ENCODE results near the gene PARD3.

Gene PARD3

DNA sequence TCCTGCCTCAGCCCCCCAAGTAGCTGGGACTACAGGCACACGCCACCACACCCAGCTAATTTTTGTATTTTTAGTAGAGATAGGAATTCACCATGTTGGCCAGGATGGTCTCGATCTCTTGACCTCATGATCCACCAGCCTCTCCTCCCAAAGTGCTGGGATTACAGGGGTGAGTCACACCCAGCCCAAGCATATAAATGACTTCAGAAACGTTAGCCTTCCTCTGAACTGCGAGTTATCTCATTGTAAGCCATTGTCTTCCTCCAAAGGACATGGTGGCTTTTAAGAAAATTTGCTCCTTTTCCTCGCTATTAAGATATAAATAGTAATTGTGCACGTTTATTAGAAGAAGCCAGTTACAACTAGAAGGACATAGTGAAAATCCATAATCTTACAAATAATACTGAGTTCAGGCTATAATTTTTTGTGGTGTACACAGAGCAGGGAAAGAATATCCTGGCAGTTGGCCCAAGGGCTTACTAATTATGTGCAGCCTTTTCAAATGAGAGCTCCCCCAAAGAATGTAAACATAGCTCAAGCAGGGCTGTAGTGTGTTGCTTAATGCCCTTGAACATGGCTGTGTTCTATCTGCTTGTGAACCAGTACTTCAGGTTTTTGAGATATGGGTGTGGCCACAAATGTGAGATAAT, 495.8 kb downstream of the PARD3 start:
- DNase-seq, result no peak

DNA sequence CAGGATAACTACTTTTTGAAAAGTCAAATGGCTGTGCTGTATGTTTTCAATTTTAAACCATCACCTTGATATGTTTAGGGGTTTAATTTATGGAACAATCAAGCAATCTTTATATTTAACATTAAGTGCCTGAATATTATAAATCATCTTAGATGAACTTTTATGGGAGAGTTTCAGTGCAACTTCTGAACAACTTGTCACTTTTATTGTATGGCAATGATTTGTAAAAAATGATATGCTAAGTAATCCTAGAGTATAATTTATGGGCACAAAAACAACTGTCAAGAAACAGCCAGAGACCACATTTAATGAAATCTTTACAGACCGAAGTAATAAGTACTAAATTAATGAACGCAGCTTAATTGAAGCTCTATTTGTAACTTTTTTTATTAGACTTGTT, 498.9 kb downstream of the PARD3 start:
- DNase-seq, result no peak

DNA sequence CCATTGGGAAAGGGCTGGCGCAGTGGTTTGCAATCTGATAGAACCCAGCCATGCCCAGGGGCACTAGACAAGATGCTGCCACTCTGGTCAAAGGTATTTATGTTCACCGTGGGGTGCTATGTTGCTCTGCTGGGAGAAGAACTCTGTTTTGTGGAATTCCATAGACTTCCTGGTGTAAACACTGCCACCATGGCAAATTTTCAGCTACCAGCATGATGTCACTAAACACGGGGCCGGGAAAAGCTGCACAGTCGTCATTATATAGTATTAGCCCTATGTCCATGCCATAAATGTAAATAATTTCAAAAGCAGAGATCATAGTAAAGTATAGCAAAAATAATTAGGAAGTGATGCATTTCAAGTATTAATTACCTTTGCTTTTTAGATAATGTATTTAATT, 500.6 kb downstream of the PARD3 start:
- DNase-seq, result no peak

DNA sequence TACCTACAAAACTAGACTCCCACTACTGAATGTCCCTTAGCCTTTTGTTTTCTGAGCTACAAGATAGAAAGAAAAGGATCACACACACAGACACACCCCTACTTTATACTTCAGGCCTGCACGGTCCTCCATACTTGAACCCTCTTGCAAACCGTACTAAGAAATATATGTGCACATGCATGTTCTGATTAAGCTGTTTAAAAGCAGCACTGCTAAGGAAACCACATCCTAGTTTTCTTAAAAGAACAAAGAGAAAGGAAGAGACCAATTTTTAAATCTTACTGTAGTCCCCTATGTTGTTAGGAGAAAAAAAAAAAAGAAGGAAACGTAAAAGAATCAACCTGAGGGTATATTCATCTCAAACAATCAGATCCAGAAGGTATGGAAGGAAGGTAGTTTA, 501.2 kb downstream of the PARD3 start:
- no peak for DNase-seq

DNA sequence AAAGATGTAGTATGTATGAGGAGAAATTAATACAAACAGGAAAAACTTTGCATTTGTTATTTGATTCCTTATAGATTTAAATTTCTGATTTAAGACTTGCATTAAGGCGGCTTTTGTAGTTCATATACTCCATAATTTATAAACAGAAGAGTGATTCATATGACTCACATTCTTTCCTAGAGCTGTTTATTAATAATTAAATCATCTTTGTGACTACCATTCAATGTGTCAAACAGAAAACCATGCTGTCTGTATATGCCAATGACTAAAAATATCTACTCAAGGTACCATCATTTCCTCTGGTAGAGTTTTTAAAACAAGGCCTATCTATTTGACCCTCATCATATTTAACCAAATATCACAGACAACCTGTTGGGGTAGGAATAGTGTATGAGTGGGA, 501.7 kb downstream of the PARD3 start:
- no peak for DNase-seq

DNA sequence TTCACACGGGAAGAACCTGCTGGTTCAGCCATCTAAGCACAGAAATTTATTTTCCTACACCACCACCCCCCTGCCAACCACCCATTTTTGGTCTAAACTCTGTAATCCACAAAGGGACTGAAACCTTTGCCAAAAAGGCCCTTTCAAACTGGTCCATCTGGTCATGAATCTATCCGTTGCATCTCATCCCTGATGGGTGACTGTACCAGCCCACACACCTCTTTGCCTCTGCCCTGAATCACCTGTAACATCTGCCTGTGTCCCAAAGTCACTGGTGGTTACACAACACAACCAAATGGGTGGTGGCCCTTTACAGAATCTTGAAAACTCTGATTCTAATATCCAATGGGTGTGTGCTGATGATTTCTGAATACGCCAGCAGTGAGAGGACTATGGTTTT, 503.4 kb downstream of the PARD3 start:
- no peak for DNase-seq

DNA sequence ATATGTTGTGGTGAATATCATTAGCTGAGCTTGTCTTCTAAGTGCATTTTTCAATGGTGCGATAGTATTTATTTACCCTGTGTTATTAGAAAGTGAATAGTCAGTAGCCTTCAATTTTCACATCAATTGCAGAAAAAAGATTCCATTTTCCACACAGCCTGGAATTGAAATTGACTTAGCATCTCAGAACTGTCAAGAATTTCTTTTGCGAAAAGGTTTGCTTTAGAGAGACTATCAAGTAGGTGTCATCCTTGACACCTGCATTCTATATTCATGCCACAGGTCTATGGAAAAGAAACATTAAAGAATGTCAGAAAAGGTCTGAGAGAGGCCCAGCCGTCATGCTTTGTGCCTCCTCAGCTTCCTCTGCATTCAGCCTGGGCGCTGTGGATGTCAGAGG, 504.9 kb downstream of the PARD3 start:
- DNase-seq, result no peak

DNA sequence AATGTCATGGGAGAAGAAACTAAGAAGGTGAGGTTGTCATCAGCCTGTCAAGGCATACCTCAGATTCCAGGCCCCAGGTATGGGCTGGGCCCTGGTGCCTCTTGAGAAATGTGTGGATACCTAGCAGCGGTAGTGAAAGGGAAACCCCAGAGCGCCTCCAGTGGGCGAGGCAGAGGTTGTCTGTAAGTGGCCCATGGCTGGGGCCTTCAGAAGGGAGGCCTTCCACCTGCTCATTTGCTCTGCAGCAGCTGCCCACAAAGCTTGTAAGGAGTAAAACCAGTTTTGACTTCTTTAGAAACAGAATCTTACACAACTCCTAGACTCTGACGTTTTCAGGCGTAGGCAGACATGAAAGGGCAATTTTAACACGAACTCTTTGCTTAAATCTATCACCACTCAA, 509.9 kb downstream of the PARD3 start:
- no peak for DNase-seq

DNA sequence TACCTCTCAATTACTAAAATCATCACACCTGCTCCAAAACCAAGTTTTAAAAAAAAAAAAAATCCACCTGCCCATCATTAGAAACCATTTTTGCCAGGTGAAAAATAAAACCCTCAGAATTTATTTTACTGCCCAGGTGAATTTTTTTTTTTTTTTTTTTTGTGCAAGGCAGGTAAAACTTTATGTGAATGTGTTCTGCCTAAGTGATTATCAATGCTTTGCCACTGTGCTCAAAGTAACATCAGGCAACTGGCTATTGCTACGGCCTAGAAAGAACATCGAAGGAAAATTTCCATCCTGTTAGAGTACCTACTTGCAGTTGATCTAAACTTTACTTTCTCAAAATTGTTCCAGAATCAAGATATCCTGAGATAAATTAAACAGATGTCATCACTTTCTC, 512.1 kb downstream of the PARD3 start:
- no peak for DNase-seq

DNA sequence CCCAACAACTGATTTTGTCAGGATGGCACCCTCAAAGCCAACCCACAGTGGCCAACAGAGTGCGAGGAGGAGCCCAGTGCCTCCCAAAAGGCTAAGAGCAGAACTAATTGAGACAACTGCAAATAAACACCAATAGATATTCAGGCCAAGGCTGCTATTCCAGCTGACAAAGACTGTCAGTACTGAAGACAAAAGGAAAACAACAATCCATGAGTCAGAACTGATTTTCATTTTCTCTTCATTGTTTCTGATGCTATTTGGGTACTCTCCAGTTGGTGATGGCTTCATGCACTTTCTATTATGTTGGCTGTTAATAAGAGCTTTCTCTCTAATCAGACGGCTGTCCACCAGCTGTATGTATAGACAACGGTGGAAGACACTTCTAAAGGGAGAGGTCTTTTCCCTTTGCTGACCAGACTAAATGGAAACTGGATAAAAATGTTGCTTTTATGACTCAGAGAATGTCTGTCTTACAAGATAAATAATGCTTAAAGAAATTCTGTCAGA, 515.9 kb downstream of the PARD3 start:
- DNase-seq, result no peak

DNA sequence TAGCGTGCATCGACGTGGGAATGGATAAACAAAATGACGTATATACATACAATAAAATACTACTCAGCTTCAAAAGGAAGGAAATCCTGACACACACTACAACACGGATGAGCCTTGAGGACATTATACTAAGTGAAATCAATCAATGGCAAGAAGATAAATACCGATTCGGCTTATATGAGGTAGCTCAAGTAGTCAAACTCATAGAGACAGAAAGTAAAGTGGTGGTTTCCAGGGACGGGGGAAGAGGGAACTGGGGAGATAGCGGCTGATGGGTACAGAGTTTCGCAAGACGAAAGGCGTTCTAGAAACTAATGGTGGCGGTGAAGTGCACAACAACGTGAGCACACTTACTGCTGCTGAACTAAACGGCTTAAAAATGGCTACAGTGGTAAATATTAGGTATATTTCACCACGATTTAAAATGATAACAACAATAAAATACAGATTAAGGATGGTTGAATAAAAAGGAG, 516.7 kb downstream of the PARD3 start:
- no peak for DNase-seq

DNA sequence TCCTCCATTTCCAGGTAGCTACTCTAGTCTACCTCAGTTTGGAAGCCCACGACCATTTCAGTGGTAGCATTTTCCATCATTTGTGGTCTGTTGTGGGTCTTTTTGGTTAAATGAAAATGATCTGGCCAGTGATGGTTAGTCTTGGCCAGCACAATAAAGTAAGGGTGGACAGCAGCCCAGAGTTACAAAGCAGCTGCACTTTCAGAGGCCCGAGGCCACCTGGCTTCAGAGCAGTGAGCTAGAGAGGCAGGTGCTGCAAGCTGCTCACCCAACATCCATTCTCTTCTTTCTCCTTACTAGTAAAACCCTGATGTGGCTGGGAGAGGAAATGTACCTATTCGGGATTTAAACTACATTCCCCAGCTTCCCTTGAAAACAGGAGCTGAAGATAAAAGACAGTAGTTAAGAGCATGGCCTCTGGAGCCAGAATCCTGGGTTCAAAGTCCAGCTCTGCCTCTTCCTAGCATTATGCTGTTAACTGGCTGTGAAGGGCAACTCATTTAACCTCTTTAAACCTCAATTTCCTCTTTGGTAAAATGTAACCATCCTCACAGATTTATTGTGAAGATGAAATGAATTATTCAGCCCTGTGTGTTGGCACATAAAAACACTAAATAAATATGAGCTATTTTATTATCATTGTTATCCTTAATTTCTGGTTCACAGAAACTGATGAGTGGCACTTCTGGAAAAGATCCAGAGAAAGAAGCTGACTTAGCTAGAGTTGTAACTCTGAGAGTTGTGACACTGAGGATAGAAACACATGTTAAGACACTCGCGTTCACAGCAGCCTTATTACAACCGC, 517.4 kb downstream of the PARD3 start:
- no peak for DNase-seq

DNA sequence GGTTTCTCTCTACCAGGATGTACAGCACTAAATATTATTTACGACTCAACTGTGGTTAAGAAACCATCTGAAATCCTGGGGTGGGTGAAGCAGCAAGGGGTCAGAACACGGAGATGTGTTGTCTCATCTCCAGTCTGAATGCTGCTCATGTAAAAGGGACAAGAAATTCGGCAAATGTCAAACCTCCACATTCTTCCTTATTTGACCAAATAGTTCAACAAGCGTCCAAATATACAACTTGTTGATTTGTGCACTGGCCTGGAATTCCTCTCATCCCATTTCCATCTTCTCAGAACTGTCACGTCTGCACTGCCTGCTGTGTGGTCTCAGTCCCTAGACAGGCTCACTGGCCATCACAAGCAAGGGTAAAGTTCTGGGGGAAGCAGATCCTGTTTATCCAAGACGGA, 520.0 kb downstream of the PARD3 start:
- no peak for DNase-seq

DNA sequence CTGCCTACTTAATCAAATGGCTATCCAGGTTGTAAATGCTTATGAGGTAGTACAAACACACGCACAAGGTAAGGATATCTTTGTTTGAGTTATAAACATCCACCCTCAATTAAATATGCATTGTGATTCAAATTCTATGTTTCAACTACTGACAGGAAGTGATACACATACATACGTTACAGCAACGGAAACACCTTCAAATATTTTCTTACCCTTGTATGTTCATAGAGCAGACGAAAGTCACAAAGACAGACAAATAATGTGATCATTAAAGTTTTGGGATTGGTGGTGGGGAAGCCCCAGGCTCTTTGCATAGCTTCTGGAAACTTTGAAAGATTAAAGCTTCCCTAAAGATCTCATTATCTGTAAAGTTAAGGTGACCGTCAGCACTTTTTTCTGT, 521.0 kb downstream of the PARD3 start:
- DNase-seq, result no peak

DNA sequence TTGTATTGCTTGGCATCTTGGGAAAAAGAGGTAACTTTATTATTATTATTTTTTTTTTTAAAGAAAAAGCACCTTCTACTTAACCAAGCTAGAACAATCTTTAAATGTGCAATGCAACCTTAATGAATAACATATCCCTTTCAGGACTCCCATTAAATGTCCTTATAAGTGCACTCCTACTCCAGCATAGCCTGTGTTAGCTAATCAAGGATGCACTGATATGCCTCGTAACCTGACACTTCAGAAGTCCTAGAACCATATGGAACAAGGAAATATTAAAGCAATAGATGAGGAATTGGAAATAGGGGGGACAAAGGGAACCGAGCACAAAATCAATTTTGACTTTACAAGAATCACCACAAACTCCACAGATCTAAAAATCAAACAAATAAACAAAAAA, 522.4 kb downstream of the PARD3 start:
- DNase-seq, result no peak

DNA sequence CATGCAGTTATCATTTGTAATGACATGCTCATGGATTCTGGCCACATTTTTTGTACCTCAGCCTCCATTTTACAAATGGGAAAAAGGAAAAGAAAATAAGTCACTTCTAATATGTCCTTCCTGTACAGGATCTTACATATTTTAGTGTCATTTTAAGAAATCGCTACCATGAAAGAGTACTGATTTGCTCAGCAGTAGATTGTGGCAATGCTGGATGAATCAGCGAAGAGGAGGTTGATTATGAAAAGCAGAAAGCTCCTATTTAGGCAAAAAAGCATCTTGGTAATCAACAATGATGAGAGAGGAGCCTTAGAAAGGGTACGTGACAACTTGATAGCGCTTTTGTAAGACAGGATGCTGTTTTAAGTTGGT, 522.9 kb downstream of the PARD3 start:
- DNase-seq, result no peak

DNA sequence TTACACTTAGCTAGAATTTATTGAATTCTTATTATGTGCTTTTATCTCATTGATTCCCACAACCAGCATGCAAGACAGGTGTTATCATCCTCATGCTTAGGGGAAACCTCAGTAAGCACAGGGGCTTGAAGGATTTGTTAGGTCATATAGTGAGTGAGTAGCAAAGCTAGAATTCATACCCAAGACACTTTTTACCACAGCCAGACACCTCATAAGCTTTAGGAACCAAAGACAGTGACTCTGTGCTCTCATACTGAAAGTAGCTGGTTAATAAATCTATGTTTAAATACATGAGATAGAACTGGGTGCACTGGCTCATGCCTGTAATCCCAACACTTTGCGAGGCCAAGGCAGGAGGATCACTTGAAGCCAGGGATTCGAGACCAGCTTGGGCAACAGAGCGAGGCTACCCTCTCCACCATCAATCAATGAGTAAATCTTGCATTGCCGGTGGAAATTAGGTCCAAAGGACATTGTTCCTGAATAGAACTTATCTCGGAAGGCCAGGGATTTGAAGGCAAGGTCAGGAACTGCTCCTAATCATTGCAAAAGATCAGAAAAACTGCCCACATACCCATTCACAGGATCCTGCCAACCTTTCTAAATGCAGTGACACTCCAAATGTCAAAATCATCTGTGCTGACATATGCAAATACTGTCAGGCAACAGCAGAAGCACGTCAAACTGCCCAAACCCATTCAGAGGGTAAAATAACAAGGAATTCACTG, 523.5 kb downstream of the PARD3 start:
- no peak for DNase-seq

DNA sequence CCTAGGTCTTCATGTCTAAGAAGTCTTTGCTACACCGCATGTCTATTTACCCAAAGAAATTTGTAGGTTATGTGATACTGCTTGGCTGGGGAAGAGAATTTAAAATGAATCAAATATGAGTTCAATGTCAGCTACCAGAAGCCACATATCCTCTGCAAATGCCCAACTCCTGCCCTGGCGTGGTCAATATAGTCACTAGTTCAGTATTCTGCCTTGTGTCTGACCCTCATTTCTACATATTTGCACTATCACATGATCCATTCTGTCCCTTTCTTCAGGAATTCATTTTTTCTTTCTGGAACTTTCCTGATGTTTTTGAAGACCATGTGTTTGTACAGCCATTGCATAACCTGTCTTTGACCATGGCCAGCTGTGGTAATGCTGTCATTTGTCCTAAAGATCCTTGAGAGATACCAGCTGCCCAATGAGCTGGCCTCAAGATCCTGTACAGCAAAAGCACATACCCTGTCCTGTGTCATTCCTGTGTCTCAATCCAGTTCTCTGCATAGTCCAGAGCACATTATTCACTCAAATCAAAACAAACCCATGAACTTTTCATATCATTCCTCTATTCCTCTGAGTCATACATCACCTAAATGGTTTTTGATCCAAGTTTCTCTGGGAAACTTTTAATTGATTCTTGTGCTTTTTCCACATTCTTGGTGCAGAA, 524.5 kb downstream of the PARD3 start:
- no peak for DNase-seq

DNA sequence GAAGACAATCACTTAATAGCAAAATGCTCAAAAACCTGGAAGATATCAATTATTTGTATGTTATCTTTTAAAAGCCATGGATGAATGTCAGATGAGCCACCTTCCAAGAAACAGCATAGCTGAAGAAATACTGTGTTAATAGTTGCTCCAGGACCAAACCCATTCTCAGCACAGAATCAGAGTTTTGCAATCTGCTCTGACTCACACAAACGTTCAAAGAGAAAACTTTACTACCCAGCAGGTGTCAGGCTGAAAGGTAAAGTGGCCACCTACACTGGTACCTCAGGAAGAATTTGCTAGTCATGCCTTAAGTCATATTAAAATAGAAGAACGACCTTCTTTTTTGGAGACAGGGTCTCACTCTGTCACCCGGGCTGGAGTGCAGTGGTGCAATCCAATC, 526.5 kb downstream of the PARD3 start:
- DNase-seq, result no peak

DNA sequence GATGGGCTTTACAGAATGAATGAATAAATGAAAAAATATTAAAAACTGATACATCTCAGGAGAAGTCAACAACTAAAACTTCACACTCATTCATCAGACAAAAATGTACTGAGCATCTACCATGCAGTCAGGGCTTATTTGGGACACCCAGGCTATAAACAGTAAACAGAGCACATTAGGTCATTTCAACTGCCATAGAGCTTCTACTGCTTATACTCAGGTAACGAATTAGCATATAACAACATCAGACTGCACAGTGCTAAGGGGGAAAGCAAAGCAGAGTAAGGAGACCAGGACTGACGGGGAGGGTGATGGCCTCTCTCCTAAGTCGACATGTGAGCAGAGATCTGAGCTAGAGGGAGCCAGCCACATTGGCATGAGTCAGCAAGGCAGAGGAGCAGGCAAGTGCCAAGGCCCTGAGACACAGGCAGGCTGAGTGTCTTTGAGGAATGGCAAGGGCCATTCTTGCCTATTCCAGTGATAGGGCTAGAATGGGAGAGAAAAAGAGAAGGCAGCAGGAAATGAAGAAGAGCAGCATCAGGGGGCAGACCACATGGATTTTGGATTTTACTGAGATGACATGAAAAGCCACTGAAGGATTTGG, 528.9 kb downstream of the PARD3 start:
- DNase-seq, result no peak

DNA sequence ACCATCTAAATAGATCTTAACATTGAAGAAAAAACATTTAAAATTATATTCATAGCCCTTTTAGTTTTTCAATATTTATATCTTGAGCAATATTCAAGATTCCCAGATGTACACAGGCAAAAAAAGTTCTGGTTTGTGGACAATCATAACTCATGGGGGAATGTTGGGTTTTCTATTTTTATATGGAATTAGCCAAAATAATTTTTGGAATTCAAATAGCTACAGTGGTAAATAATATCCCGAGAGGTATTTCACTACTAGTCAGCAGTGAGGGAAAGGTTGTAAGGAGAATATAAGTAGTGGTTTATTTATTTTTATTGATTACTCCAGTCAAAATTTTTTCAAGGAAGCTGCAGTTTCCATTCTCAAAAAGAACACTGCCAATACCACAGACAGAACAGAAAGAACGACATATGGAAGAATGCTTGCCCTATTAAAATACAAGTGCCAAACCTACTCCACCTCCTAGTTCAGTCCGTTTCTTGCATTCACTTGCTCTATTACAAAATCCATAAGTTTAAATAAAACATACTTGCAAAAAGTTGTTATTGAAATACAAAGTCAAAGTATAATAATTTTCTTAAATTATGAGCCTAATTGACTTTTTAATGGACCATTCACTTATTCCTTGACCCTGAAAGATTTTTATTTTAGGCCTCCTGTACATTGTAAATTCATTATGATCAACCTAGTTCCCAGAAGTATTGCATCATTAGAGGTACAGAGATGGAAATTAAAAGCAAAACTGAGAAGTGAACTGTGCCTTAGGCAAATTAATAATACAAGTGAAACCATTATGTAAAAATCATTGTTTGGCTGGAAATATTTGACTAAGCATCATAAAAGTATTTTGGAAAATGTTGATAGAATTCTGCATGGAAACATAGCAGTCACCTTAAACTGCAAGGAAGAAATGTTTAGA, 533.2 kb downstream of the PARD3 start:
- DNase-seq, result no peak

Data from femur (tissue), 1 donor.